K562 (cell line): ENCODE measurements around the gene TRIM71. TPM values are rescaled to one million over a fixed set of nuclear protein-coding genes. Genes with fewer than 3 reads are reported as not detected.

Source experiments
- ATAC-seq: fragments of 200-7000 bp; cut with Tn5 transposase; 3 replicates; pipeline ENCODE4 v1.9.1; 2020; ENCODE audit warnings: moderate library complexity
- BruUV-seq: library from RNA; stranded (reverse); fragments of 400-500 nt; replicated peaks from 2 replicates; lab custom pipeline; 2021; lab: Mats Ljungman, UMichigan
- CTCF ChIA-PET: fragments of 300-600 bp; formaldehyde crosslinking; extraction: SDS; loops from one replicate; lab custom pipeline; 2021; ENCODE audit warnings: low intra/inter-chr PET ratio; lab: Yijun Ruan, JAX
- POLR2A ChIA-PET: fragments of 300-600, 350-650 bp; sonication (Branson Sonifier 250); formaldehyde crosslinking; extraction: SDS; loops from one replicate; lab custom pipeline; 2021; ENCODE audit warnings: antibody characterized with exemption, inconsistent platforms; lab: Yijun Ruan, JAX
- DNase-seq, 4 experiments: peaks; one replicate each; pipeline versions ENCODE4 v3.0.0 to v3.0.0-alpha.2; 2011 to 2018; ENCODE audit warnings: low spot score in 3 of 4, mixed read lengths in 3 of 4; ENCODE audit errors: extremely low read depth in 1 of 4
- FAIRE-seq: peaks from 2 replicates; lab custom pipeline; 2011; peaks lifted over from hg19 to GRCh38; lab: Jason Lieb, UNC
- H2AFZ ChIP-seq: 2 replicates; pipeline ENCODE4 v1.6.0; 2011; ENCODE audit warnings: low read depth, low read length, control low read depth, inconsistent platforms
- H3K27ac ChIP-seq: fragments of 200-600 bp; 3 replicates; pipeline ENCODE4 v1.8.0; 2011; ENCODE audit warnings: low read depth, mild to moderate bottlenecking, control low read depth, inconsistent platforms, low read length, moderate library complexity, mixed read lengths; ENCODE audit errors: extremely low read depth
- H3K27me3 ChIP-seq, 2 experiments: fragments of 300-600 bp in 1 of 2; 2 replicates in 1 of 2; 3 replicates in 1 of 2; pipeline versions ENCODE4 v1.6.0 to v1.8.0; 2011; ENCODE audit warnings: inconsistent platforms in 2 of 2, low read length in 2 of 2, mild to moderate bottlenecking in 1 of 2, mixed read lengths in 1 of 2, moderate library complexity in 1 of 2; ENCODE audit not compliant: control insufficient read depth in 2 of 2, insufficient read depth in 2 of 2
- H3K36me3 ChIP-seq: fragments of 300-600 bp; 3 replicates; pipeline ENCODE4 v1.8.0; 2011; ENCODE audit warnings: mild to moderate bottlenecking, low read length, inconsistent platforms; ENCODE audit not compliant: control insufficient read depth, insufficient read depth
- H3K4me1 ChIP-seq, 2 experiments: fragments of 200-600 bp in 1 of 2; replicated peaks in 1 of 2; 2 replicates in 1 of 2; 3 replicates in 1 of 2; pipeline versions ENCODE4 v1.5.1 to v1.8.0; 2011; ENCODE audit warnings: inconsistent platforms in 2 of 2, low read length in 2 of 2, mild to moderate bottlenecking in 1 of 2, mixed read lengths in 1 of 2, moderate library complexity in 1 of 2; ENCODE audit not compliant: control insufficient read depth in 2 of 2, insufficient read depth in 2 of 2
- H3K4me2 ChIP-seq: 2 replicates; pipeline ENCODE4 v1.6.1; 2011; ENCODE audit warnings: low read length, control low read depth, inconsistent platforms, mixed read lengths; ENCODE audit not compliant: insufficient read depth
- H3K4me3 ChIP-seq: fragments of 200-600 bp; sonication (generic), shearing (Covaris generic); 2 replicates; pipeline ENCODE4 v1.5.1; 2016; ENCODE audit warnings: control low read depth, inconsistent platforms
- H3K79me2 ChIP-seq: fragments of 200-600 bp; 3 replicates; pipeline ENCODE4 v1.8.0; 2011; ENCODE audit warnings: low read length, inconsistent platforms; ENCODE audit not compliant: control insufficient read depth, insufficient read depth
- H3K9ac ChIP-seq, 2 experiments: 2 replicates each; pipeline versions ENCODE4 v1.6.0 to v1.6.1; 2011; ENCODE audit warnings: low read depth in 2 of 2, low read length in 2 of 2, control low read depth in 1 of 2, inconsistent platforms in 1 of 2, mild to moderate bottlenecking in 1 of 2, mixed read lengths in 1 of 2; ENCODE audit not compliant: insufficient read depth in 1 of 2
- H3K9me1 ChIP-seq: one replicate; pipeline ENCODE4 v1.6.0; 2011; ENCODE audit warnings: inconsistent platforms, mild to moderate bottlenecking, low read length, moderate library complexity; ENCODE audit not compliant: control insufficient read depth, insufficient read depth
- H3K9me3 ChIP-seq: replicated peaks from 2 replicates; pipeline ENCODE4 v1.5.1; 2011; ENCODE audit warnings: low read depth, low read length, inconsistent platforms; ENCODE audit not compliant: control insufficient read depth, insufficient read depth
- H4K20me1 ChIP-seq: replicated peaks from 2 replicates; pipeline ENCODE4 v1.6.1; 2011; ENCODE audit warnings: low read length, inconsistent platforms, mixed read lengths; ENCODE audit not compliant: control insufficient read depth, insufficient read depth
- HDAC1 ChIP-seq, 2 experiments: fragments of 450-650 bp; IDR thresholded peaks; 2 replicates each; pipeline ENCODE4 v1.6.1; 2016 to 2017; ENCODE audit warnings: inconsistent platforms in 1 of 2, mild to moderate bottlenecking in 1 of 2, moderate library complexity in 1 of 2
- NELFE ChIP-seq: IDR thresholded peaks from 2 replicates; pipeline ENCODE4 v1.6.1; 2011; ENCODE audit warnings: mild to moderate bottlenecking; ENCODE audit not compliant: insufficient read depth, insufficient read length
- SP2 ChIP-seq: IDR thresholded peaks from 2 replicates; pipeline ENCODE4 v1.6.1; 2011; ENCODE audit warnings: mild to moderate bottlenecking, low read depth, low read length, moderate library complexity; ENCODE audit not compliant: poor library complexity, severe bottlenecking; ENCODE audit errors: extremely low read depth
- WGBS: fragments of 100-300 bp; shearing (Covaris generic); methylation state at CpG from one replicate; pipeline ENCODE4 v1.1.6; 2016; ENCODE audit warnings: low coverage, mixed read lengths; ENCODE audit not compliant: insufficient coverage; ENCODE audit errors: missing lambda C conversion rate; 5-methylcytosine and 5-hydroxymethylcytosine counted together
- in situ Hi-C: fragments of 300-500 bp; cut with MboI; formaldehyde crosslinking; loops from 4 replicates; pipeline ENCODE4 v1.15.0; 2018; ENCODE audit warnings: inconsistent platforms, mixed read lengths
- intact Hi-C: fragments of 100-400 bp; cut with micrococcal nuclease; formaldehyde crosslinking; loops from 2 replicates; pipeline ENCODE4 v1.14.2; 2022
- polyA plus RNA-seq, 8 experiments: library from polyadenylated mRNA; depleted of rRNA in 4 of 8; stranded (reverse) in 5 of 8; unstranded in 3 of 8; fragments of >200 nt; fragmentation: Nextera tagmentation in 2 of 8; fragmentation: Illumina TruSeq in 1 of 8; extraction: Ambion mirVana in 2 of 8; extraction: Trizol in 1 of 8; gene quantifications; 2 replicates each; pipeline versions ENCODE4 v1.2.1 to v1.2.3, GENCODE V29; 2011 to 2014; ENCODE audit warnings: inconsistent platforms in 1 of 8, missing spikeins in 1 of 8
- total RNA-seq, 7 experiments: library from RNA; depleted of rRNA in 6 of 7; stranded (reverse); fragments of >200 nt in 6 of 7; fragmentation: Illumina TruSeq in 2 of 7; extraction: Trizol in 2 of 7; gene quantifications; 2 replicates each; pipeline versions ENCODE4 v1.2.1 to v1.2.3, GENCODE V29; 2011 to 2021; ENCODE audit warnings: low replicate concordance in 1 of 7
- TF ChIP-seq, protein P1 (sequence below), 3 experiments: IDR thresholded peaks in 2 of 3; conservative IDR thresholded peaks in 1 of 3; 2 replicates each; pipeline ENCODE4 v1.5.1; 2011 to 2012; ENCODE audit warnings: low read length in 3 of 3, mild to moderate bottlenecking in 3 of 3, control low read depth in 2 of 3, improper control_type of control experiment in 1 of 3, inconsistent platforms in 1 of 3, low read depth in 1 of 3, mixed read lengths in 1 of 3, moderate library complexity in 1 of 3; ENCODE audit not compliant: insufficient read depth in 2 of 3

The TRIM71 gene
- total and polyA plus RNA-seq, 9 of the 15 experiments (the other 6 are each of a cell fraction or from before 2014, with no cell fraction given) = 0.04 to 0.11 TPM; not detected in 7

DNA sequence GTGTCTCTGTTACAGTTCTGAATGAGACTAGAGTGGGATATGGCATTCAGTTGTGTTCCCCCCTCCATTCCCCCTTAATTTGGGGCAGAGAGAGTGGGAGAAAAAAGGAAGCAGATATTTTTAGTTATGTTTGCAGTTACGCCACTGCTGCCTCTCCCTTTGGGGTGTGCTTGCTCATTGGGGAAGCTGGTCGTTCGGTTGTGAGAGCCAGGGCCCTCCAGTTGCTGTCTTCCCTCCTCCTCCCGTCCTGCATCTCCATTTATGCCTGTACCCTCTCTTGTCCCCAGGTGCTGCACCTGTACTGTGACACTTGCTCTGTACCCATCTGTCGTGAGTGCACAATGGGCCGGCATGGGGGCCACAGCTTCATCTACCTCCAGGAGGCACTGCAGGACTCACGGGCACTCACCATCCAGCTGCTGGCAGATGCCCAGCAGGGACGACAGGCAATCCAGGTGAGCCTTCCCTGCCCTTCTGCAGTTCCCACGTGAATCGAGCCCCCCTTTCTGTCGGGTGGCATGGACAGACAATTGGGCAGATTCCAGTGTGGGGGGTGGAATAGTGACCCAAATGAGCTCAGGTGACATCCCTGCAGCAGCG lies 55.8 kb downstream of the TRIM71 start:
- Histone ChIP-seq H3K9ac (no peak overlapping the region), H3K9me1 (no peaks in the 10 kb centered on the region), H3K27me3 (peaks cover 42 to 60% of the 10 kb centered on the region in 2 experiments), H3K36me3 (no peaks in the 10 kb centered on the region), H3K4me3 (no peak overlapping the region), H3K27ac (no peak overlapping the region), H3K4me2 (no peak overlapping the region), H4K20me1 (no peaks in the 10 kb centered on the region), H3K4me1 (no peaks in the 10 kb centered on the region), H3K79me2 (no peaks in the 10 kb centered on the region), H2AFZ (no peak overlapping the region), H3K9me3 (no peaks in the 10 kb centered on the region)
- ATAC-seq (peak; percentile 44), DNase-seq (no peak), FAIRE-seq (no peak)
- intact Hi-C loops = no loop called here
- under 1% methylated on average over 12 of the region's 12 CpGs for WGBS
- ChIA-PET CTCF (no interaction called here), POLR2A (interaction anchor here (1.1 kb wide), 1 partner anchor 9 kb away, joined by 5 read pairs; no protein-coding TSS in a partner anchor)
- no TSS peak for BruUV-seq
- in situ Hi-C loops = no loop called here
- TF ChIP-seq, protein P1, sequence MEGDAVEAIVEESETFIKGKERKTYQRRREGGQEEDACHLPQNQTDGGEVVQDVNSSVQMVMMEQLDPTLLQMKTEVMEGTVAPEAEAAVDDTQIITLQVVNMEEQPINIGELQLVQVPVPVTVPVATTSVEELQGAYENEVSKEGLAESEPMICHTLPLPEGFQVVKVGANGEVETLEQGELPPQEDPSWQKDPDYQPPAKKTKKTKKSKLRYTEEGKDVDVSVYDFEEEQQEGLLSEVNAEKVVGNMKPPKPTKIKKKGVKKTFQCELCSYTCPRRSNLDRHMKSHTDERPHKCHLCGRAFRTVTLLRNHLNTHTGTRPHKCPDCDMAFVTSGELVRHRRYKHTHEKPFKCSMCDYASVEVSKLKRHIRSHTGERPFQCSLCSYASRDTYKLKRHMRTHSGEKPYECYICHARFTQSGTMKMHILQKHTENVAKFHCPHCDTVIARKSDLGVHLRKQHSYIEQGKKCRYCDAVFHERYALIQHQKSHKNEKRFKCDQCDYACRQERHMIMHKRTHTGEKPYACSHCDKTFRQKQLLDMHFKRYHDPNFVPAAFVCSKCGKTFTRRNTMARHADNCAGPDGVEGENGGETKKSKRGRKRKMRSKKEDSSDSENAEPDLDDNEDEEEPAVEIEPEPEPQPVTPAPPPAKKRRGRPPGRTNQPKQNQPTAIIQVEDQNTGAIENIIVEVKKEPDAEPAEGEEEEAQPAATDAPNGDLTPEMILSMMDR (IDR thresholded peaks at IDR 0.05 in 2 of 3, conservative IDR thresholded peaks at IDR 0.05 in 1 of 3; ENCODE audit: insufficient read depth in 2 of 3, low read depth in 1 of 3, low read length in 3 of 3) = peak in 2 of 3 experiments; percentile 21 to 30; a peak in 1 of 6 replicates
- TF ChIP-seq NELFE (no peak), HDAC1 (IDR thresholded peaks at IDR 0.05) (no peak), SP2 (no peak)
